Tibial artery (tissue), 4 donors: ENCODE data around the gene CHAT.

ENCODE experiments used
- DNase-seq, 2 donors: peaks; one replicate each; pipeline ENCODE4 v3.0.0-alpha.2; 2019
- H3K27ac ChIP-seq, 2 donors: fragments of 200-600 bp; sonication (generic) in 1 of 2; 1 replicate in 1 of 2; 2 replicates in 1 of 2; pipeline ENCODE4 v1.5.1; 2018 to 2019; ENCODE audit warnings: mild to moderate bottlenecking in 1 of 2
- H3K27me3 ChIP-seq, 2 donors: fragments of 200-600 bp; sonication (generic) in 1 of 2; one replicate each; pipeline versions ENCODE4 v1.5.1 to v1.6.0; 2016 to 2019
- H3K36me3 ChIP-seq, 3 donors: fragments of 200-600 bp; sonication (generic) in 2 of 3; one replicate each; pipeline ENCODE4 v1.5.1; 2016 to 2019; ENCODE audit warnings: mild to moderate bottlenecking in 2 of 3
- H3K4me1 ChIP-seq, 4 donors: fragments of 200-600 bp; sonication (generic) in 2 of 4; 1 replicate in 3 of 4; 2 replicates in 1 of 4; pipeline ENCODE4 v1.5.1; 2016 to 2019
- H3K4me3 ChIP-seq, 2 donors: fragments of 200-600 bp; sonication (generic) in 1 of 2; 1 replicate in 1 of 2; 2 replicates in 1 of 2; pipeline ENCODE4 v1.5.1; 2018 to 2019; ENCODE audit warnings: mild to moderate bottlenecking in 2 of 2
- H3K9me3 ChIP-seq, 3 donors: fragments of 200-600 bp; sonication (generic) in 1 of 3; one replicate each; pipeline ENCODE4 v1.5.1; 2016 to 2019
- intact Hi-C: fragments of 100-400 bp; cut with DNase I; formaldehyde crosslinking; loops from one replicate; pipeline ENCODE4 v1.15.0; 2023; ENCODE audit warnings: low total_unique reads
- TF ChIP-seq, protein P1 (sequence below), 2 experiments: fragments of 200-600 bp in 1 of 2; fragments of 450-650 bp in 1 of 2; IDR thresholded peaks; one replicate each; pipeline ENCODE4 v1.5.1; 2017 to 2019; ENCODE audit warnings: antibody characterized with exemption in 2 of 2, mild to moderate bottlenecking in 1 of 2, moderate library complexity in 1 of 2

CHAT gene

DNA sequence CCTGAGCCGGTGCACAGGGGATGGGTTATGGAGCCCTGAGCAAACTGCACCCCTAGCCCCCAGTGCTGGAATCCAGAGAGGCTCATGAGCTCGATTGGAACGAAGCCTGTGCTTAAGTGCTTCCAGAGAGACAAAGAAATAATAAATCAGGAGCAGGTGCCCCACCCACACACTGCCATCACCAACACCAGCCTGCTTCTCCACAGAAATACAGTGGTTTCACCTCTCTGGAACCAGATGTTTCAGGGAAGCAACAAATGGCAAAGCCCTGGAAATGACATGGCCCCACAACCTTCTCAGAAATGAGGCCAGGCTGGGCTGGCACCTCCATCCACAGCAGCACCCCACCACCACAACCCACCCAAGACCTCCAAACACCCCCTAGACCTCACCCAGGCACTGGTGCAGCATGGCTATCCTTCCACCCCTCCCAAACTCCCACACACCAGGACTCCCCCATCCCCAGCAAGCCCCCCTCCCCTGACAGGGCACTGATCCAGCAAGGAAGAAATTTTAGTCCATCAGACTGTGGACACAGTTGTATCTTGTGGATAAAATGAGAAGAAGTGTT is 7.8 kb upstream of the CHAT start:
- Histone ChIP-seq H3K36me3 (no peaks in the 10 kb centered on the region), H3K27ac (no peak overlapping the region), H3K9me3 (no peaks in the 10 kb centered on the region), H3K4me3 (no peak overlapping the region), H3K27me3 (peaks cover 0 to 76% of the 10 kb centered on the region in 2 donors), H3K4me1 (peaks cover 0 to 22% (median 20%) of the 10 kb centered on the region in 4 donors)
- no peak for DNase-seq
- TF ChIP-seq, protein P1, sequence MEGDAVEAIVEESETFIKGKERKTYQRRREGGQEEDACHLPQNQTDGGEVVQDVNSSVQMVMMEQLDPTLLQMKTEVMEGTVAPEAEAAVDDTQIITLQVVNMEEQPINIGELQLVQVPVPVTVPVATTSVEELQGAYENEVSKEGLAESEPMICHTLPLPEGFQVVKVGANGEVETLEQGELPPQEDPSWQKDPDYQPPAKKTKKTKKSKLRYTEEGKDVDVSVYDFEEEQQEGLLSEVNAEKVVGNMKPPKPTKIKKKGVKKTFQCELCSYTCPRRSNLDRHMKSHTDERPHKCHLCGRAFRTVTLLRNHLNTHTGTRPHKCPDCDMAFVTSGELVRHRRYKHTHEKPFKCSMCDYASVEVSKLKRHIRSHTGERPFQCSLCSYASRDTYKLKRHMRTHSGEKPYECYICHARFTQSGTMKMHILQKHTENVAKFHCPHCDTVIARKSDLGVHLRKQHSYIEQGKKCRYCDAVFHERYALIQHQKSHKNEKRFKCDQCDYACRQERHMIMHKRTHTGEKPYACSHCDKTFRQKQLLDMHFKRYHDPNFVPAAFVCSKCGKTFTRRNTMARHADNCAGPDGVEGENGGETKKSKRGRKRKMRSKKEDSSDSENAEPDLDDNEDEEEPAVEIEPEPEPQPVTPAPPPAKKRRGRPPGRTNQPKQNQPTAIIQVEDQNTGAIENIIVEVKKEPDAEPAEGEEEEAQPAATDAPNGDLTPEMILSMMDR (IDR thresholded peaks at IDR 0.05), result no peak
- intact Hi-C loops, result no loop called here

DNA sequence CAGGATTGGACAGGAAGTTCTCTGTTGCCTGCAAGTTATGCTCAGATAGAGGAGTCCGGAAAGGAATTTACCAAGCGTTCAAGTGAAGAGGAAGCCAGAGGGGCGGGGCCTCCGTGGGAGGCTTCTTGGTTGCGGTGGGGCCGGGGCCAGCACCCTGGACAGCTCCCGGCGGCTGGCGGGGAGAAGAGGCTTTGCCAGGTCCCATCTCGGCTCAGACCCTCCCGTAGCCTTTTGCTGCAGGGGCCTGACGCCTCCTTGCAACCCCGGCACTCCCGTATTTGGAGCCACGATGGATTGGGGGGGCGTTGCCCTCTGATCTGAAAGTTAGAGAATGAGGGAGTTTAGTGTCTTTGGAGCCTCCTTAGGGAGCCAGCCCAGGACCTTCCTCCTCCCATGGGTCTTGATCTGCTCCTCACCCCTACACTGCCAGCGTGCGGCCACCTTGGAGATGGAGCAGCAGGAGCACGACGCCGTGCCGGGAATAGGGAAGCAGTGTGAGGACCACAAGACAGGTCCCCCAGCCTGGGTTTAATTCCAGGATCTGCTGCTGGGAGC is 6.8 kb upstream of the CHAT start:
- Histone ChIP-seq H3K27ac (no peak overlapping the region), H3K27me3 (peaks cover 0 to 80% of the 10 kb centered on the region in 2 donors), H3K4me1 (peaks cover 0 to 32% (median 30%) of the 10 kb centered on the region in 4 donors), H3K4me3 (no peak overlapping the region), H3K9me3 (no peaks in the 10 kb centered on the region), H3K36me3 (no peaks in the 10 kb centered on the region)
- TF ChIP-seq, protein P1 (IDR thresholded peaks at IDR 0.05), result no peak
- intact Hi-C loops, result no loop called here
- peak; percentile 54 to 68 for DNase-seq

DNA sequence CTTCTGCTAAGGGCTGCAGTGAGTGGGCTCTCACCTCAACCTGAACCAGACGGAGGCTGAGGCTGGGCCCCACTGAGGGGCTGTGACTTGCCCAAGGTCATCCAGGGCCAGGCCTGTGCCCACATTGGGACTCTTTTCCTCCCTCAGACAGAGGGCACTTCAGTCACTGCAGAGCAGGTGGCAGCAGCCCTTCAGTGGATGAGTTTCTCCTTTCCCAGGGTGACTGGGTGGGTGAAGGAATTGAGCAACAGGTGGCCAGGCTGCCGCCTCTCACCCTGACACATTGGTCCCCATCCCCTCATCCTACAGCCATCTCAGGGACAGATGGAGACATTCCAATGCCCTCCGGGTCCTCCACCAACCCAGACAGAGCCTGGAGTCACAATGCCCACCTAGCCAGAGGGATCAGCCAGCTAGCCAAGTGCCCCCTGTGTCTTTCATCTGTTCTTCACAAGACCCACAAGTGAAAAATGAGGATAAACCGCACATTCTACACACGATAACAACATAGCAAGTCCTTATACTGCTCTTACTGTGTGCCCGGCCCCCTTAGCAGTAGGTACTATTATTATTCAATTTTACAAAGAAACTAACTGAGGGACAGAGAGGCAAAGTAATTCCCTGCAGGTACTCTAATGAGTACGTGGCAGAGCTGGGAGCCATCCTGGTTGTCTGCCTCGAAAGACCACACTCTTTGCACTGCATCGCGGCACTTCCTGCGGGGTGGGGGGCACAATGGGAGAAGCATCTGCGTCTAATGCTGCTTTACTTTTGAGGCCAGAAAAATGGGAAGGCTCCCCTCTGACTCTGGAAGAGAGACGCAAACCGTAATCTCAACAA is 5.5 kb upstream of the CHAT start:
- peak in 1 of 2 donors; percentile 48 for DNase-seq
- H3K27me3 ChIP-seq, result peaks cover 0 to 86% of the 10 kb centered on the region in 2 donors
- H3K27ac ChIP-seq, result no peak overlapping the region
- intact Hi-C loops, result no loop called here
- H3K9me3 ChIP-seq, result no peaks in the 10 kb centered on the region
- no peaks in the 10 kb centered on the region for H3K36me3 ChIP-seq
- TF ChIP-seq, protein P1 (IDR thresholded peaks at IDR 0.05), result no peak
- H3K4me1 ChIP-seq, result peaks cover 0 to 37% (median 30%) of the 10 kb centered on the region in 4 donors
- H3K4me3 ChIP-seq, result no peak overlapping the region

DNA sequence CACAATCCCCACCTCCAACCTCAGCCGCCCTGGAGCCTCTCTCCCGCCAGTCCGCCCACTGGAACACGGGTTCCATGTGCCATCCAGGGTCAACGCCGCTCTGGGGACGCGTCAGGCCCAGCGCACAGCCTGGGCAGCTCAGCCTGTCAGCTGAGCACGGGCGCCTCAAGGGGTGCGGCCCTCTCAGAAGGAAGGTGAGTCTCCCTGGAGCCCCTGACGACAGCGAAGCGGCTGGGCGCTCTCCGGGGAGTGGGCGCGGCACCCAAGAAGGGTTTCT is 4.9 kb upstream of the CHAT start:
- no peaks in the 10 kb centered on the region for H3K36me3 ChIP-seq
- peaks cover 0 to 41% (median 31%) of the 10 kb centered on the region in 4 donors for H3K4me1 ChIP-seq
- H3K4me3 ChIP-seq, result no peak overlapping the region
- TF ChIP-seq, protein P1 (IDR thresholded peaks at IDR 0.05), result no peak
- intact Hi-C loops, result no loop called here
- peaks cover 0 to 88% of the 10 kb centered on the region in 2 donors for H3K27me3 ChIP-seq
- peak in 1 of 2 donors; percentile 57 for DNase-seq
- H3K9me3 ChIP-seq, result no peaks in the 10 kb centered on the region
- H3K27ac ChIP-seq, result no peak overlapping the region

DNA sequence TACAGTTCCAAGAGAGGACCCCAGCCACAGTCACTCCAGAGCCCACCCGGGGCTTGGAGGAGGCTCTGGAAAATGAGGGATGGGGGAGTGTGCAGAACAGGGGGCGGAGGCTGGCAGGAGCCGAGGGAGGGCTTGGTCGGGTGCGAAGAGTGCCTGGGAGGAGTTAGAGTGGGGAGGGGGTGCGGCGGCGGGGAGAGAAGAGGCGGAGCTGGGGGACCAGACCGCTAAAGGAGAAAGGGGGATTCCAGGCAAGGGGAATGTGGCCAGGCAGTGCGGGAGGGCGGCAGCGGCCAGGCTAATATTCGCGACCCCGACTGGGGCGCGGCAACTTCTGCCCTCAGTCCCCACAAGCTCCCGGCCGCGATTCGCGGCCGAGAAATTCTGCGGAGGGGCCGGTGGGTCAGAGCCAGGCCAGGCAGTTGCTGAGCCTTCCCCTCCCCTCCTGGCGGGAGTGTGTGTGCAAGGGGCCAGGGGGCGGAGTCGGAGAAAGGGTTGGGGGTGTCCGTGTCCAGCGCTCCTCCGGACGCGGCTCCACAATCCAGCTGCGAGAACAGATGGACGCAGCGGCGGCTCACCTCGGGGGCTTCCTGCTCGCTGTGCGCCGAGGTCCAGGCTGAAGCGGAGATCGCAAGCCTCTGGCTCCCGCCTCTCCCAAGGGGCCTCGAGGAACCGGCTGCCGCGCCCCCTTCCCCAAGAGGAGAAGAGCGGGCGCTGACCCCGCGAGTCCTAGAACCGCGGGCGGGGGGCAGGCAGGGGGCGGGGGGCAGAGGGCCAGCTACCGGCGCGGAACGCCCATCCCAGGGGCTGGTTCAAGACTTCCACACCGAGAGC is 4.3 kb upstream of the CHAT start:
- H3K4me3 ChIP-seq, result peak overlapping the region in 1 of 2 donors; percentile 32
- DNase-seq, result peak in 1 of 2 donors; percentile 46
- peaks cover 0 to 47% (median 34%) of the 10 kb centered on the region in 4 donors for H3K4me1 ChIP-seq
- H3K27ac ChIP-seq, result no peak overlapping the region
- intact Hi-C loops, result no loop called here
- no peaks in the 10 kb centered on the region for H3K36me3 ChIP-seq
- H3K27me3 ChIP-seq, result peaks cover 0 to 93% of the 10 kb centered on the region in 2 donors
- H3K9me3 ChIP-seq, result no peaks in the 10 kb centered on the region
- TF ChIP-seq, protein P1 (IDR thresholded peaks at IDR 0.05), result no peak
